Esophagus muscularis mucosa (tissue), 4 donors: Measurements from ENCODE around the gene MAN1A2.

ENCODE experiments used
- EP300 ChIP-seq: sonication (generic); formaldehyde crosslinking; IDR thresholded peaks from one replicate; pipeline ENCODE4 v1.6.1; 2017; ENCODE audit warnings: antibody characterized with exemption
- POLR2A ChIP-seq: fragments of 450-650 bp; IDR thresholded peaks from one replicate; pipeline ENCODE4 v1.6.1; 2017; ENCODE audit warnings: antibody characterized with exemption, moderate library complexity, mild to moderate bottlenecking, low read depth
- POLR2AphosphoS5 ChIP-seq, 2 donors: sonication (generic); formaldehyde crosslinking; IDR thresholded peaks; one replicate each; pipeline ENCODE4 v1.6.1; 2017; ENCODE audit warnings: antibody characterized with exemption in 2 of 2
- TF ChIP-seq, protein P1 (sequence below), 3 experiments: fragments of 200-600 bp in 2 of 3; fragments of 450-650 bp in 1 of 3; sonication (generic) in 2 of 3; IDR thresholded peaks; one replicate each; pipeline ENCODE4 v1.5.1; 2017 to 2019; ENCODE audit warnings: antibody characterized with exemption in 3 of 3, mild to moderate bottlenecking in 2 of 3, moderate library complexity in 1 of 3

DNA sequence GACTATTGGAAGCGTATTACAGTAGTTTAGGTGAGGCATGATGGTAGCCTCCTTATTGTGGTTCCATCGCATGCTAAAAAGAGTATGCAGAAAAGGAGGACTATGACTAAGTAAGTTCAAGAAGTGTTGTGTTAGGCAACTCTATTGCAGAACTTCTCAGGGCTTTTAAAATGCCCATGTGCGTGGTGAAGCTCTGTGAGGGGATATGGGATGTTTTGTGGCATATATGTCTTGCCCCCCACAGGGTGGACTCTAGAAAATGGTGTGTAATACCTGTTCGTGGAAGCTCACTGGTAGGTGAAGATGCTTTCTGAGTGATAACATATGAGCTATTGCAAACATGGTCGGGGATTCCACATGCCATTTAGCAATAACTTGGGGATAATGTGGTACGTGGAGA lies 31.7 kb downstream of the MAN1A2 start:
- TF ChIP-seq POLR2A (no peak), EP300 (no peak), POLR2AphosphoS5 (IDR thresholded peaks at IDR 0.05) (no peak)
- TF ChIP-seq, protein P1, sequence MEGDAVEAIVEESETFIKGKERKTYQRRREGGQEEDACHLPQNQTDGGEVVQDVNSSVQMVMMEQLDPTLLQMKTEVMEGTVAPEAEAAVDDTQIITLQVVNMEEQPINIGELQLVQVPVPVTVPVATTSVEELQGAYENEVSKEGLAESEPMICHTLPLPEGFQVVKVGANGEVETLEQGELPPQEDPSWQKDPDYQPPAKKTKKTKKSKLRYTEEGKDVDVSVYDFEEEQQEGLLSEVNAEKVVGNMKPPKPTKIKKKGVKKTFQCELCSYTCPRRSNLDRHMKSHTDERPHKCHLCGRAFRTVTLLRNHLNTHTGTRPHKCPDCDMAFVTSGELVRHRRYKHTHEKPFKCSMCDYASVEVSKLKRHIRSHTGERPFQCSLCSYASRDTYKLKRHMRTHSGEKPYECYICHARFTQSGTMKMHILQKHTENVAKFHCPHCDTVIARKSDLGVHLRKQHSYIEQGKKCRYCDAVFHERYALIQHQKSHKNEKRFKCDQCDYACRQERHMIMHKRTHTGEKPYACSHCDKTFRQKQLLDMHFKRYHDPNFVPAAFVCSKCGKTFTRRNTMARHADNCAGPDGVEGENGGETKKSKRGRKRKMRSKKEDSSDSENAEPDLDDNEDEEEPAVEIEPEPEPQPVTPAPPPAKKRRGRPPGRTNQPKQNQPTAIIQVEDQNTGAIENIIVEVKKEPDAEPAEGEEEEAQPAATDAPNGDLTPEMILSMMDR (IDR thresholded peaks at IDR 0.05): no peak
